HG03159 (cell line): ENCODE measurements around the gene PRPF19.

Experiments
- ATAC-seq: cut with Tn5 transposase; IDR thresholded peaks from one replicate; pipeline ENCODE4 v1.9.1; 2021; ENCODE audit warnings: mild to moderate bottlenecking, moderate library complexity; ENCODE audit not compliant: unreplicated experiment

PRPF19 gene

GRCh38 chr11:60938500-60938899 lies 32.1 kb upstream of the PRPF19 start:
- no peak for ATAC-seq

DNA sequence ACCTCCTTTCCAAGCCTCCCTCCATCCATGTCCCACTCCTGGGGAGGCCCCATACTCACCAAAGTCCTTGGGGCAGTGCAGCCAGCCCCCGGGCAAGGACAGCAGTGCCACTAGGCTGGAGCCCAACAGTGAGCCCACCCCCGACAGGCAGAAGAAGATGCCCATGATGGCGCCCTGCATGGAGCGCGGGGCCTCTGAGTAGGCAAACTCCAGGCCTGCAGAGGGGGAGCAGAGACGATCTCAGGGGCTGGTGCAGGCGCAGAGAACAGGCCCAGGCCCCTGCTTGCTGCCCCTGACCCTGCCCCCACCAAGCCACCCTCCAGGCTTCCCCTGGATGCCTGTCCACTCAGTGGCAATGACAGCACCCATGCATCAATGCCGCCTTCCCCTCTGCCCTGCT lies 31.4 kb upstream of the PRPF19 start:
- ATAC-seq, result no peak

DNA sequence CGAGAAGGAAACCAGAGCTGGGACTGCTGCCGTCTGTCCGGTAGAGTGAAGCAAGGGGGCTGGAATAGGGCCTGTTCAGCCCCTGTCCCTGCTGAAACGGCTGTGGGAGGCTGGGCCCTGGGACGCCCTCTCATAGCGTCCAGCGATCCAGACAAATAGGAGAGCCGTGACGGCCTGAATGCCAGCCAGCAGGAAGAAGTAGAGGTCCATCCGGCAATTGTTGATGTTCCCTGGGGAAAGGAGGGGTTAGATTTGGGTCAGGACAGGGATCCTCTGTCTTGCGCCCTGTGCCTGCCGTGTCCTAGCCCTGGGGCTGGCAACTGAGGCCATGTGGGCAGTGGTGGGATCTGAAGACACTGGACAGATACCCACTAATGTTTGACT lies 30.8 kb upstream of the PRPF19 start:
- ATAC-seq, result no peak

GRCh38 chr11:60936467-60937143 lies 30.2 kb upstream of the PRPF19 start:
- ATAC-seq, result no peak

GRCh38 chr11:60935676-60936442 lies 29.5 kb upstream of the PRPF19 start:
- no peak for ATAC-seq

- ATAC-seq, result no peak
These were observed 28.6 kb upstream of the PRPF19 start for GRCh38 chr11:60934790-60935605.

GRCh38 chr11:60934124-60934789 lies 27.9 kb upstream of the PRPF19 start:
- ATAC-seq, result no peak

- ATAC-seq, result no peak
These were observed 27.2 kb upstream of the PRPF19 start for GRCh38 chr11:60933416-60934123.

DNA sequence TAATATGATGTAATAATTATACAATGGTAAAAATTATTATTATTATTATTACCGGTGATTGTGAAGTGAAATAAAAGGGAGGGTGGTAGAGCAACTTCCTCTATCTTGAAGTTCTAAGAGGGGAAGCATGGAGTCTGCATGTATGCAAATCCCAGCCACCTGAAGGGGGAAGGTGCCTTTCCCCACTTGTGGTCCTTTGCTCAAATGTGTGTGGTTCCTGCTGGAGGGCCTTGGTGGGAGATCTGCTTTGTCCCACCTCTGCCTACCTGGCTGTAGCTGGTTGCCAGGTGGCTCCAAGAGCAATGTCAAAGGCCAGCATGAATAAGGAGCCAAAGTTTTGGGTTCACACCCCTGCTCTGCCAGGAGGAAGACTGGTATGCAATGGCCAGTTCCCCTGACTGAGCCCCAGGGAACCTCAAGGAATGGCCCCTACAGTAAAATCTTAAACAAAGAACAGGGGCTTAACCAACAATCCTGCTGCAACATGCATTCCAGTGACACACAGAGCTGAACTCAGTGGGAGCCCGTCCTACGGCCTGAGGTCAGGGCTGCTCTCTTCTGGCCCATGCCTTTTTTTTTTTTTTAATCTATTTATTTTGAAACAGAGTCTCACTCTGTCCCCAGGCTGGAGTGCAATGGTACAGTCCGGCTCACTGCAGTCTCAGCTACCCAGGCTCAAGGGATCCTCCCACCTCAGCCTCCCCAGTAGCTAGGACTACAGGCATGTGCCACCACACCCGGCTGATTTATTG lies 26.4 kb upstream of the PRPF19 start:
- no peak for ATAC-seq

DNA sequence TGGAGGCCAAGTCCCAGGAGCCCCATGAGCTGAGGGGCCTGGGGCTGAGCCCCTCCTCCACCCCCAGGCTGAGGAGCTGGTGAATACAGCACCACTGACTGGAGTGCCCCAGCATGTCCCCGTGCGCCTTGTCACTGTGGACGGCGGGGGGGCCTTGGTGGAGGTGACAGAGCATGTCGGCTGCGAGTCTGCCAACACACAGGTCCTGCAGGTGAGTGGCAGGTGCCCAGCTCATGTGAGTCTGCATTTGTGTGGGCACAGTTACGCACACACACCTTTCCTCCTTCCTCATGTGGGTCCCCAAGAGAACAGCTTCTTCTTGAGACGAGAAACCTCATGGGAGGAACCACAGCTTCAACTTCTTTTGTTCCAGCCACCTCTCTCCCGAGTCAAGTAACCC lies 25.5 kb upstream of the PRPF19 start:
- ATAC-seq, result no peak

- ATAC-seq, result no peak
These were observed 24.0 kb upstream of the PRPF19 start for GRCh38 chr11:60930394-60930793.

DNA sequence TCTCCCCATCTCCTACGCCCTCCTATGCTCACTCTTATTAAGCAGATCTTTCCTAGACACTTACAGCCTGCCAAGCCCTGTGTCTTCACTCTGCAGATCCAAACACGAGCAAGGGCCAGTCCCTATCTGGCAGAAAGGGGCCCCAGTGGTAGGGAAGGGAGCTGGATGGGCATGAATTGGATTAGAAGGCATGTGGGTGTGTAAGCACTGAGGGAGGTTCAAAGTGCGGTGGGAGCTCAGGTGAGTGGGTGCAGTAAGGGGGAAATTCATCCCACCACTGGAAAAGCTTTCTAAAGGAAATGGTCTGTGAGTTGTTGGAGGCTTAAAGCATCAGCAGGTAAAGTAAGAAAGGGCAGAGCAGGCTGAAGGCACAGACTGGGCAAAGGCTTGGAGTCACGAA lies 23.4 kb upstream of the PRPF19 start:
- ATAC-seq, result no peak

DNA sequence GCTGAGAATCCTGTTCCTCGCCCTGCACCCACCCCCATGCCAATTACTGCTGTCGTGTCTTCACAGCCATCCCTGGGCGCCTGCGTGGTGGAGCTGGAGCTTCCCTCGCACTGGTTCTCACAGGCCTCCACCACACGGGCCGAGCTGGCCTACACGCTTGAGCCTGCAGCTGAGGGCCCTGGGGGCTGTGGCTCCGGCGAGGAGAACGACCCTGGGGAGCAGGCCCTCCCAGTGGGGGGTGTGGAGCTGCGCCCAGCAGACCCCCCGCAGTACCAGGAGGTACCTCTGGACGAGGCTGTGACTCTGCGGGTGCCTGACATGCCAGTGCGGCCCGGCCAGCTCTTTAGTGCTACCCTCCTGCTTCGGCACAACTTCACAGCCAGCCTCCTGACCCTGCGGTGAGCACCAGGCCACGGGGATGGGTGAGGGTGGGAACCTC lies 22.2 kb upstream of the PRPF19 start:
- no peak for ATAC-seq

DNA sequence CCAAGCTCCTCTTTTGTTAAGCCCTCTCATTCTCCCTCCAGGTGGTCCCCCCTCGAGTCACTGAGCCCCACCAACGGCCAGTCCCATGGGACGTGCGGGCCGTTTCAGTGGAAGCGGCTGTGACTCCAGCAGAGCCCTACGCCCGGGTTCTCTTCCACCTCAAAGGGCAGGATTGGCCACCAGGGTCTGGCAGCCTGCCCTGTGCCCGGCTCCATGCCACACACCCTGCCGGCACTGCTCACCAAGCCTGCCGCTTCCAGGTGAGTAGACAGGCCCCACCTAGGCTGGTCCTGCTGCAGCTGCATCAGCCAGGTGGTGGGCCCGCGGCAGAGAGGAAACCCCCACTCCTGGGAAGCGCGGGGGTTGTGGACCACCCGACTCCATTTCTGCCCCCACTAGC lies 21.2 kb upstream of the PRPF19 start:
- no peak for ATAC-seq

DNA sequence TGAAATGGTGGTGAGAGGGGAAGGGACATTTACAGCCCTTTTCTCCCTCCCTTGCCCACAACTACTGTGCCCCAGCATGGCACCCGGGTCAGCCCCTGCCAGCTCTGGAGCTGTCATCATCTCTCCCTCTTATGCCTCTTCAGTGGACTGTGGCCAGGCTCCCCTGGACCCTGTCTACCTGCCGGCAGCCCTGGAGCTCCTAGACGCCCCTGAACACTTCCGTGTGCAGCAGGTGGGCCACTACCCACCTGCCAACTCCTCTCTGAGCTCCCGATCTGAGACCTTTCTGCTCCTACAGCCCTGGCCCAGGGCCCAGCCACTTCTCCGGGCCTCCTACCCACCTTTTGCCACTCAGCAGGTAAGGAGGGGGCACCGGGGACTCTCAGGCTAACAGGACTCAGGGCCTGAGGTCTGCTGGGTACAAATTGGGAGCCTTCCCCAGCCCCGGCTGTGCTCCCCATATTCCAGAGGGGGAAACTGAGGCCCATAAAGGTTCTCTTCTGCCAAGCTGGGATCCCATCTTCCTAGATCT lies 20.7 kb upstream of the PRPF19 start:
- ATAC-seq, result no peak

DNA sequence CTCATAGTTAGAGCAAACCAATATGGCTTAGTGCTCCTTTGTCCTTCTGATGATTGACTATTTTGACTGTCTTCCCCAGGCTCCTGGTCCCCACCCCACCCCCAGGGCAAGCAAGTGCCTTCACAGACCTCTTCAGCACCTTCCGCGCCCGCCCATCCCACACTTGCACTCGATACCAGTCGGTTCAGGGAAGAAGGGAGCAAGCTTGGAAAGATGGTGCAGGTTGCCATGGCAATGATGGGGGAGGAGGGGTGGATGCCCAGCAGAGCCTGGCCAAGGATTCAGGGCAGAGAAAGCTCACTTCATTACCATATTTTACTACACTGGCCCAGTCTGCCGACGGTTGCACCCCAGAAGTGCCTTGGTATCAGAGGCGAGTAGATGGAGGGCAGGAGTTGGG lies 20.1 kb upstream of the PRPF19 start:
- no peak for ATAC-seq

GRCh38 chr11:60925868-60926267 lies 19.5 kb upstream of the PRPF19 start:
- ATAC-seq, result no peak

DNA sequence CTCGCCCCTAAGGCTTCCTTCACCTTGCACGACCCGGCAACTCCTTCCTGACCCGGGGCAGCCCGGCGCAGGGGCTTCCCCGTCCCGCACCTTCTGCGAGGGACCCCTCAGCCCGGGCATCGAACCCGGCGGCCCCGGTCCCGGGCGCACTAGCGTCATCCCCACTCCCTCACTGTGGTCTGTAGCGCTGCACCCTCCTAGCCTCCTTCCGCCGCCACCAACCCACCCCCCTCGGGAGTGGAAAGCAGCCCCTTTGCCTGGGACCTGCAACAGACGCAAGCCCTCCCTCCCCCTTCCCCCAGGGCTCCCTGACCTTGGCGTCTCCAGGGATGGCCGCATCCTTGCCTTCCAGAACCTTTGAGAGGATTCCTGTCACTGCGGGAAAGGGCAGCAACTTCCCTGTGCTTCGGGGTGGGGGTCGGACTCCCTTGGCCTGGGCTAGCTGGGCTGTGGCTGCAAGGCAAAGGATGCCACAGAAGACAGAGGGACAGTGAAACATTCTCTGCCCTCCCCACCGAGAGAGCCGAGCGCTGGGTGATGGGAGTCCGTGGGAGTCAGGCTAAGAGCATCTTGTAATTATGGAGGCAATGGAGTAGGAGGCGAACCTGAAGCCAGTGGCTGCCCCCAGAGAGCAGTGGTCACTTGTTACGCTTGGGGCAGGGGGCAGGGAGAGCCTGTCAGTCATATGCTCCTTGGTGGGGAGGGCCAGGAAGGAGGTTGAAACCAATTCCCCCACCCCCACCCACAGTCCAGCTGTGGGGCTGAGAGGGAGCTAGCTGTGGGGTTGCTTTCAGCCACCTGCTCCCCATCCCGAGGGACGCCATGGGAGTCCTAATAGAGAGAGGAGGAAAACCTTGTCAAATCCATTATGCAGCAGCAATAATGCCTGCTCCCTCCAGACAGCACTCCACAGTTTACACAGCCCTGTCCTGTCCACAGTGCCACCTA lies 18.8 kb upstream of the PRPF19 start:
- ATAC-seq, result no peak
